ACHN (cell line): ENCODE measurements around the gene SNAPIN.
"Not testable (repeated sequence)": the region's sequence is repeated elsewhere in the genome, so short reads cannot be mapped to it uniquely, and the experiment has no call there.

Experiments used
- DNase-seq: peaks from one replicate; pipeline ENCODE4 v3.0.0-alpha.2; 2015
- in situ Hi-C: cut with HindIII; loops from 2 replicates; pipeline ENCODE4 v1.10.0; 2017; ENCODE audit warnings: low sequenced_read_pairs, low pct_ligation_motif_present, low pct_unique_long_range_greater_than_20kb

SNAPIN gene

DNA sequence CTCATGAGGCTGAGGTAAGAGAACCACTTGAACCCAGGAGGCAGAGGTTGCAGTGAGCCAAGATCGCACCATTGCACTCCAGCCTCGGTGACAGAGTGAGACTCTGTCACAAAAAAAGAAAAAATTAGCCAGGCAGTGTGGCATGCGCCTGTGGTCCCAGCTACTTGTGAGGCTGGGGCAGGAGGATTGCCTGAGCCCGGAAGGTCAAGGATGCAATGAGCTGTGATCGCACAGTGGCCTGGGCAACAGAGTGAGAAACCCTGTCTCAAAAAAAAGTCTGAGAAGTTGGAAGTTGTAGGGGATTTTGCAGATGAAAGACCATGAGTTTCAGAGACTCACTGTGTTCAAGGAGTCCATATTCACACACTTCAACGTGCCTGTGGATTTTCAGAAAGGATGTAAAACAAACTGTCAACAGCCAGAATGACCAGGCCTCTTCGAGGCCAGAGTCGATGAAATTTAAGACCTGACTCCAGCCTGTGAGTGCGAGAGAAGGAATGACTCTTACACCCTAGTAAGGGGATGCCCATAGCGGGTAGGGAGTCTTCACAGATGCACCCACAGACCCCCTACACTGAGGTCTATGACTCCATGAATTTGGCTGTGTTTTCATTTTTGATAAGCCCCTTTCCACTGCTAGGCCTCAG, 33.4 kb upstream of the SNAPIN start:
- in situ Hi-C loops, result no loop called here

DNA sequence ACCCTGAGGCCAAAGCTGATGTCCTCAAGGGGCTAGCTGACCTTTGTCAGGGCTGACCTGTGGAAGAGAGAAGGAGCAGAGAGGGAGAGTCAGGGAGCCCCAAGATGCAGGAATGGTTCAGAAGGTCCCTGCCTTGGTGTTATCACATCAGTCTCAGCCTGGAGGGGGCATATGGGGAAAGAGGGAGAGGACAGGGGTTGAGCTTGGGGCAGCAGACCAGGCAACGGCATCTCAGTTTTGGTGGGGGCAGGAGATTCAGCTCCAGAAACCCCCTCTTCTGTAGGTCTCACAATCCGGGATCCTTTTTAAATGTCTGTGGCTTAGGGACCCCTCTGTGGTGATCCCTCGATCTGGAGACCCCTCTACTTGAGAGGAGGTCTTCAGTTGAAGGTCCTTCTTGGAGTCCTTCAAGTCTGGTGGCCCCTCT, 32.0 kb upstream of the SNAPIN start:
- DNase-seq, result no peak
- in situ Hi-C loops, result no loop called here

More for the DNA sequence above, 33.4 kb upstream of the SNAPIN start:
- DNase-seq, result no peak

DNA sequence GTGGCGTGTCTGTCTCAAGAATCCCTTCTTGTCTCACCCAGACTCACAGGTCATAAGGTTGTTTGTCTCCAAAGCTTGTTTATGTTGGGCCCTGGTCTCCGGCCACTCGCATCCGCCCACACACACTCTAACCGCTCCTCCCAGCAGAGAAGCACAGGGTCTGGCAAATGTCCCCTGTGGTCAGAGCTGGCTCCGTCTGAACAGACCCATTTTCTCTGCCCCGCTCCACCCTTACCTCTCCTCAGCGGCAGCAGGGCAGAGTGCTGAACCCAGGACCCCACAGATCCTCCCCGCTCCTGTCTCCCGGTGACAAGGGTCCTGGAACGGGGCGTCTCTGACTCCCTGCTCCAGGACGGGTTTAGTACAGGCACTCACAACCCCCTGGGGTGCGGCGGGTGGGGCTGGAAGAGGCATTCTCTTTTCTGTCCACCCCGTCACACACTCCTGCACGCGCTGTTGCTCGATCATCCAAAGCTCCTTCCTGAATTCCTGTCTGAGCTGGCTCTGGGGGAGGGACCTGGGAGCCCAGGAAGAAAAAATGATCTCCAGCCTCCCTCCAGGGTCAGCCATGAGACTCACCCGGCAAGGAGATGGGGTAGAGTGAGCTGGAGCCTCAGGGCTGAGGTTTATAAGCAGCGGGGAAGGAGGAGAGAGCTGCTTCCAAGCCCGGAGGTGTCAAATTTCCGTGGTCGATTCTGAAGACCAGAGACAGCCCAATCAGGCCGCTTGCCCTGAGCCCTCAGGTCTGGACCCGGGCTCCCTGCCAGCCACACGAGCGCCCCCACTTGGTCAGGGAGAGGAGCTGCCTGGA, 31.4 kb upstream of the SNAPIN start, which contains the start of gene S100A13:
Gene S100A13 (minus strand): TSS at position 602 of the 811 bp plus-strand sequence. CDS start 1,033 bp downstream, outside the sequence.
- in situ Hi-C loops, result no loop called here
- peak; percentile 98 for DNase-seq

DNA sequence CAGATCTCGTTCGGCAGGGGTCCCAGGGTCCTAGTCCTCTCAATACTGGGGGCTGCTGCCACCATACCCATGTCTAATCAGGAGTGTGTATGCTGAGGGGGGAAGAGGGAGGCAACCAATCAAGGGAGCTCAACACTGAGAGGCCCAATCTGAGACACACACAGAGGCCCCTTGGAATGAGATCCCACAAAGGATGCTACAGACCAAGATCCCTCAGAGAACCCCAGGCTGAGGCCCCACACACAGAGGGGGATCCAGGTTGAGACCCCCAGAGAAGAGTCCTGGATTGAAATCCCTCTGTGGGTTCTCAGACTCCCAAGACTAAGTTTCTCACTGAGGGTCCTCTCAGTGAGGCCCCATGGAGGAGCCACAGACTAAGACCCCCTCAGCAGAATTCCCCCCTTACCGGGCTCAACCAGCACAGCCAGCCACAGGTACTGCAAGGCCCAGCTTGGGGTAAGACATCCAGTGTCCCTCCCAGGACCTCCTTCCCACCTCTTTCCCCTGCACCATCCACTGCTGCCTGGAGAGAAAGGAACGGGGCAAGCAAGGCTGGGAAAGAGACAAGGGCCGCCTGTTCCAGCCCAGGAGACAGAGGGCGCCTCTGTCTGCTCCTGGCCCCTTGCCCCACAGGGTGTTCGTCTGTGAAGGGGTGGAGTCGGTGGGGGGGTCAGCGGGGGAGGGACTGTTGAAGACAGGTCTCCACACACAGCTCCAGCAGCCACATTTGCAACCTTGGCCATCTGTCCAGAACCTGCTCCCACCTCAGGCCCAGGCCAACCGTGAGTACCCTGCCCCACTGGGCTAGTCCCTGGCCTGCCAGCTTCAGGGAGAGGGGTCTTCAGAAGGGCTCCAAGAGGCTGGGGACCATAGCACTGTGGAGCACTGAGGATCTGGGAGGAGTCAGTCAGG, 30.5 kb upstream of the SNAPIN start, which contains the start of gene S100A1:
Gene S100A1 (plus strand): TSS at position 720 of the 912 bp plus-strand sequence. CDS start 2,088 bp downstream, outside the sequence.
- DNase-seq, result peak; percentile 15
- in situ Hi-C loops, result no loop called here

DNA sequence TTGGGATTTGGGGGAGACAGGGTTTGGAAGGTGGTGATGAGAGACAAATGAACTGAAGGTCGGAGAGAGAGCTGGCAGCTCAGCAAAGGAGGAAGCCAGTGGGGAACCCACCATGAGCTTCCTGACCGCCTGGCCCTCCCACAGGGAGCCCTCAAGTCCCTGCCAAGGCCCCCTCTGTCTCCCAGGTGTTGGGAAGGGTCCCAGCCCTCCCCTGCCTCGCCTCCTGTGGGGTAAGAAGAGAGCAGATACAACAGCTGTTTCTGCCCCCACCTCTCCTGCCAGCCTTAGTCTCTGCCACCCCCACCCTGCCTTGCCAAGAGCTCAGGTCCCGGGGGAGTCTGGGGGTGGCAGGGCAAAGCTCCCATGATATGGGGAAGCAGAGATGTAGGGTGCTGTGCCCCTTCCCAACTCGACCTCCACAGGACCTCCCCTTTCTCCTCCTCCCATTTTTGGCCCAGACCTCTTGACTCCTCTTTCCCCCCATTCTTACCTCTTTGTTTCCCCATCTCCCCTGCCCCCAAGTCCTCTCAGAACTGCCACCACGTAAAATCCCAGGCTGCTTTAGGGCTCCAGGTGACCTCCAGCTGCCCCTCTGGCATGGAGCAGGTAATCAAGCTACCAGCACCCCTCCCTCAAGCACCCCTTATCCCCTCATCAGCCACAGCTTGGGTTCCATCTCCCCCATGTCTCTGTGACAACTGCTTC, 29.7 kb upstream of the SNAPIN start:
- in situ Hi-C loops, result no loop called here

DNA sequence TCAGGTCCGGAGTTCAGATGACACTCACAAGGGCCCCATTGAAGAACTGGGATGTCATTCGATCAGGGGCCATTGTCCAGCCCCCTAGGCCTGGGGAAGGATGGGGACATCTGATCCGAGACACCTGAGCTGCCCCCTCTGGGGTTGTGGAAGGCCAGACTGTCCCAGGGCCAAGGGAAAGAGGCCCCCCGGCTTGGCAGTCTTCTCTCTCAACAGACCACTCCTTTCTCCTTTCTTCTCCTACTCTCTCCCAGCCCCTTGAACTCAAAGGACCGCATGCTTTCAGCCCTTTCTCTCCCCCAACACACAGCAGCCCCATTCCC, 29.2 kb upstream of the SNAPIN start:
- in situ Hi-C loops, result no loop called here
- no peak for DNase-seq

More for the DNA sequence above, 29.7 kb upstream of the SNAPIN start:
- DNase-seq, result no peak

DNA sequence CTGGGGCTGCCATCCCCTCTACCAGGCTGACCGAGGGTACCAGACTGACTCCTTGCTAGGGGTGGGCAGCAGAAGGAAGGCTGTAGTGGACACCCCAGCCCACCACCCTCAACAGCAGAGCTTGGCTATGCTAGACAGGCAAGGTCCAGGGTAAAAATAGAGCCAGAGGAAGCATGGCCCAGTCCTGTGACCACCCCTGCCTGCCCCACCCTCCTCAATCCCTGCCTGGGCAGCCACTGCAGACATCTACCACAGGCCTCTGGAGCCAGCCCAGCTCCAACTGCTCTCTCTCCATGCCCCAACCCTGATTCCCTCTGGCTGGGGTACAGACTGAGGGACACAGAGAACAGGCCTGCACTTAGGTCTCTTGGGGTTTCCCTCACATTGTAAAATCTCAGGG, 28.5 kb upstream of the SNAPIN start:
- no peak for DNase-seq
- in situ Hi-C loops, result no loop called here

DNA sequence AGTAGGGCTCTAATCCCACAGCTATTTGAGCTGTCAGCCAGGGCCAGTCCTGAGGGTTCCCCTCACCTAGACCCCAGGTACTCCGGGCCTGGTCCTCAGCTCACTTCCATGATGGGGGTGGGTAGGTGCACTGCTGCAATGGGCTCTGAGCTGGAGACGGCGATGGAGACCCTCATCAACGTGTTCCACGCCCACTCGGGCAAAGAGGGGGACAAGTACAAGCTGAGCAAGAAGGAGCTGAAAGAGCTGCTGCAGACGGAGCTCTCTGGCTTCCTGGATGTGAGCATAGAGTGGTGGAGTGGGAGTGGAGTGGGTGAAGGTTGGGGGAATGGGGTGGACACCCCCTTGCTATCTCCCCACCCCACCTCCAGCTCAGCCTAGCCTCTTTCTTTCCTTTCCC, 28.1 kb upstream of the SNAPIN start:
- no peak for DNase-seq
- in situ Hi-C loops, result no loop called here

DNA sequence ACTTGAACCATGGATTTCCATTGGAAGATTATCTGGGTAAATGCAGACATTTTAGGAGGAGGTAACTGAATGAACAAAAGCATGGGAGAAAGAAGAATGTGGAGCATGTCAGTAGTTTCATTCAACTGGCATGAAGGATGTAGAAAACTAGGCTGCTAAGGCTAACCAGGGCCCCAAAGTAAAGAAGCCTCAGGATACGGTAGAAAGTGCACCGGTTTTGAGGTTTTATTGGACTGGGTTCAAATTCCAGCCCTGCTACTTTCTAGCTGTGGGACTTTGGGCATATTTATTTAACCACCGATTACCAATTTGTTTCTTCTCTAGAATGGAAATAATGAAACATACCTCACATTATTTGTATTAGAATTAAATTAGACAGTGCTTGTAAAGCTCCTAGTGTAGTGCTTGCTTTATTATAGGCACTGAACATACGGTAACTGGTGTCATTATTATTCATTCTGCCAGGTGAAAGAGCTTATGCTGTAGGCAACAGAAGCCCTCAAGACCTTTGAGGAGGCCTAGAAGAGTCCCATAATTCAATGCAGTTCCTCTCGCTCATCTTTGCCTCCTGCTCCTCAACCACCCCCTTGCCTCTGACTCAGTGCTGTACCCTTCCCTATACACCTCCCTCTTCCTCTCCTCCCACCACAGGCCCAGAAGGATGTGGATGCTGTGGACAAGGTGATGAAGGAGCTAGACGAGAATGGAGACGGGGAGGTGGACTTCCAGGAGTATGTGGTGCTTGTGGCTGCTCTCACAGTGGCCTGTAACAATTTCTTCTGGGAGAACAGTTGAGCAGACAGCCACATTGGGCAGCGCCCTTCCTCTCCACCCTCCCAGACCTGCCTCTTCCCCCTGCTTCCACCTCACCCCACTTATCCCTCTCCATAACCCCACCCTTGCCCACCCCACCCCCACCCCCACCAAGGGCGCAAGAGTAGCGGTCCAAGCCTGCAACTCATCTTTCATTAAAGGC, 27.2 kb upstream of the SNAPIN start:
- in situ Hi-C loops, result no loop called here
- no peak for DNase-seq

DNA sequence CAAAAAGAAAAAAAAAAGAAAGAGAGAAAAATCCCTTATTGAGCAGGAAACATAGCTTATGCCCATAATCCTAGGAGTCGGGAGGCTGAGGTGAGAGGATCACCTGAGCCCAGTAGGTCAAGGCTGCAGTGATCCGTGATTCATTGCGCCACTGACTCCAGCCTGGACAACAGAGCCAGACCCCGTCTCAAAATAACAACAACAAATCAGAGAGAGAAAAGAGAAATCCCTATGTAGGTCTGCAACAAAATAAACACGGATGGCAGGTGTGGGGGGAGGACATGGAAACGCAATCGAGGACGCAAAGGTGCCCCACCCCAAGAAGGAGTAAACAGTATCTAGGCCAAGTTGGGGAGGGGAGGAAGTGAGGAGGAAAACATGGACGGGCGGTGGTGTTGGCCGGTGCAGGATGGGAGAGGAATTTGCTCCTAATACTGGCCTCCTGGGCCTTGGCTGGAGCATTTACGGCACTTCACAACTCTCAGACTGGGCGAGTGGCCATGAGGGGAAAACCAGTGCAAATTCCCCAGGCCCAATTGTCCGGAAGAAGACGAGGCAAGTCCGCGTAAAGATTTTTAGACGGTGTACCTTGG, 25.2 kb upstream of the SNAPIN start:
- in situ Hi-C loops, result no loop called here
- DNase-seq, result no peak

DNA sequence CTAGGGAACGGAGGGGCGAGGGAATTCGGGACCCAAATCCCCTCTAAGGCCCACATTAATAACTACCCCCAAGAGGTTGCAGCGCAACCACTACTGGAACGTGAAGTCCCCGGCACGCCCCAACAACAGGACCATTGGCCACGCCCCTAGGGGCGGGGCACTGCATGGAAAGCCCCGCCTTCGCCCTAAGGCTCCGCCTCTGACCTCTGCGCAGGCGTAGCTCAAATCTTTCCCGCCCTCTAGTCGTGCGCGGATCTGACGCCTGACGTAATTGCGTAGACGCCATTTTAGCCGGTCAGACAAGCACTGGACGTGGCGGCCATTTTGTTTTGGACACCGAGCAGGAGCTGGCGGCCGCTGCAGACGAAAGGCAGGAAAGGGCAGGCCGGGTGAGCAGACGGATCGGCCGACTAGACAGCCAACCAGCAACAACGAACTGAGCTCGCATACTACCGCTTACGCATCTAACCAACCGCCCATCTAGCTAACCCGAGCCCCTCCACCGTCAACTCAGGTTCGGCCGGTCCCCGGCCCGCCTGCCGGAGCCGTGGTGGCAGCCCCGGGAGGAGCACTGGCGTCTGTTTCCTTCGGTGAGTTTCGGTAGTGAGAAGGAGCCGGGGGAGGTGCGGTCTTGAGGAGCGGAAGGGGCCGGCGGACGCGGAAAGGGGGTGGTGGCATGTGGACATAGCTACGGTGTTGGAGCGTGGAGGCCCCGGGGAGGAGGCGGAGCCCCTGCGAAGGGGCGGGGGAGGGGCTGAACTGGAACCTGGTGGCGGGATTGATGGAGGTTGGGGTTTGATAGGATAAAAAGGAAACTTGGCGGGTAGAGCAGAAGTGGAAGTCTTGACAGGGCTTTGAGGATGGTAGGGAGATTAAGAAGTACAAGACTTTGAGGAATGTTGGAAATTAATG, 24.5 kb upstream of the SNAPIN start, which contains the start of gene CHTOP:
Gene CHTOP (plus strand): TSS at position 313 of the 912 bp plus-strand sequence. CDS start 2,523 bp downstream, outside the sequence.
- in situ Hi-C loops, result no loop called here
- DNase-seq, result peak; percentile 99

DNA sequence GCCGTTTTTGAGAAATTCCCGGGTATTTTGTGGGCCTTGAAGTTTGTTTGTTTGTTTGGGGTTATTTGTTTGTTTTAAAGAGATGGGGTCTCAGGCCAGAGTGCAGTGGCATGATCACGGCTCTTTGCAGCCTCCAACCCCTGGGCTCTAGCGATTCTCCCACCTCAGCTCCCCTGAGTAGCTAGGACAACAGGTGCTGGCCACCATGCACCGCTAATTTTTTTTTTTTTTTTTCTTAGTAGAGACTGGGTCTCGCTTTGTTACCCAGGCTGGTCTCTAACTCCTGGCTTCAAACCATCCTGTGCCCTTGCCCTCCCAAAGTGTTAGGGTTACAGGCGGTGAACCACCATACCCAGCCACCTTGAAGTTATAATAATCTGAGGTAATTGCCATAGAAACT, 22.6 kb upstream of the SNAPIN start:
- no peak for DNase-seq
- in situ Hi-C loops, result no loop called here

DNA sequence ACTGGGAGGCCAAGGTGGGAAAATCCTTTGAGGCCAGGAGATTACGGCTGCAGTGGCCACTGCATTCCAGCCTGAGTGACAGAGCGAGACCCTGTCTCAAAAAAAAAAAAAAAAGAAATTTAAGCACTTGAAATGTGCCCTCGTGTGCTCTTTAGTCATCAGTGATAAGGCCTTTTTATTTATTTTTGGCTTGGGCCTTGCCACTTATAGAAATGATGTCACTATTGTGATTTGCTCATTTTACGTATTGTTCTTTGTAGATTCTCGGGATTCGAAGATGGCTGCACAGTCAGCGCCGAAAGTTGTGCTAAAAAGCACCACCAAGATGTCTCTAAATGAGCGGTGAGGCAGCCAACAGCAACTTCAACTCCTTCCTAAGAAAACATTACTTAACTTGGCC, 22.2 kb upstream of the SNAPIN start:
- in situ Hi-C loops, result no loop called here
- no peak for DNase-seq

DNA sequence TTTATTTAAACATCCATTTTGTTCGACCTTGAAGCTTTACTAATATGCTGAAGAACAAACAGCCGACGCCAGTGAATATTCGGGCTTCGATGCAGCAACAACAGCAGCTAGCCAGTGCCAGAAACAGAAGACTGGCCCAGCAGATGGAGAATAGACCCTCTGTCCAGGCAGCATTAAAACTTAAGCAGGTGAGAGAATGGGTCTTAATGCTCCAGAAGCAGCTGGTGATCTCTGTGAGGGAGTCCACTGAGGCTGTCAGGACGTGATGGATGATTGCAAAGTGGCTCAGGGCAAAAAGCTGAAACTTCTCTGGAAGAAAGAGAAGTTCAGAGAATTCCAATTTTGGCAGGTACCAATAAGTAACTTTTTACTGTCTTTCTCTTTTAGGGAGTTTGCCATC, 20.2 kb upstream of the SNAPIN start:
- in situ Hi-C loops, result no loop called here
- DNase-seq, result no peak

DNA sequence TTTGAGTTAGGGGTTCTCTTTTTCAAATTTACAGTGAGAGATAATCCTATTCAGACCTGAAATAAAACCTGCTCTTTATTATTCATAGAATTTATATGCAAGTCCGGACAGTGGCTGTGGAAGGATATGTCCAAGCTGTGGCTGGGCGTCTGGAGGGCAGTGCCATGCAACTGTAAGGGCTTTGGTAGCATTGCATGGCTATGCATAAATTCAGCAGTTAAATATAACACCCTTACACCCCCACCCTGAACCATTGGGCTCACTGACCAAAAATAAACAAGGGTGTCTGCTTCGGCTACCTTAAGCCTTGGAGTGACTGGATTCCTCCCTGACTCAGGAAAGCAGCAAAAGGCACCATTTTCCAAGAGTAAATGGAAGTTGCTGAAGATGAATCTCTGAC, 19.2 kb upstream of the SNAPIN start:
- in situ Hi-C loops, result no loop called here
- DNase-seq, result no peak

DNA sequence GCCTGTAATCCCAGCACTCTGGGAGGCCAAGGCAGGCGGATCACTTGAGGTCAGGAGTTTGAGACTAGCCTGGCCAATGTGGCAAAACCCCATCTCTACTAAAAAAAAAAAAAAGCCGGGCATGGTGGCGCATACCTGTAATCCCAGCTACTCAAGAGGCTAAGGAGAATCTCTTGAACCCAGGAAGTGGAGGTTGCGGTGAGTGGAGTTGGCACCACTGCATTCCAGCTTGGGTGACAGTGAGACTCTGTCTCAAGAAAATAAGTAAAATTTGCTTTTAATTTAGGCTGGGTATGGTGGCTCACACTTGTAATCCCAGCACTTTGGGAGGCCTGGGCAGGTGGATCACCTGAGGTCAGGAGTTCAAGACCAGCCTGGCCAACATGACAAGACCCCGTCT, 18.3 kb upstream of the SNAPIN start:
- in situ Hi-C loops, result not testable (repeated sequence)

More for the DNA sequence above, 18.3 kb upstream of the SNAPIN start:
- not testable (repeated sequence) for DNase-seq
